Prostate gland (tissue), 2 donors: ENCODE data around the gene ENHO.

Experiments used
- CTCF ChIP-seq, 4 experiments: fragments of 200-600 bp in 2 of 4; fragments of 450-650 bp in 2 of 4; sonication (generic) in 2 of 4; IDR thresholded peaks; 1 replicate in 3 of 4; 2 replicates in 1 of 4; pipeline ENCODE4 v1.5.1; 2016 to 2019; ENCODE audit warnings: antibody characterized with exemption in 4 of 4, mild to moderate bottlenecking in 2 of 4, moderate library complexity in 2 of 4
- POLR2A ChIP-seq: fragments of 450-650 bp; IDR thresholded peaks from one replicate; pipeline ENCODE4 v1.6.1; 2016; ENCODE audit warnings: antibody characterized with exemption, mild to moderate bottlenecking
- POLR2AphosphoS5 ChIP-seq: sonication (generic); formaldehyde crosslinking; IDR thresholded peaks from one replicate; pipeline ENCODE4 v1.6.1; 2017; ENCODE audit warnings: antibody characterized with exemption

GRCh38 chr9:34545497-34545896, 22.7 kb upstream of the ENHO start:
- TF ChIP-seq POLR2AphosphoS5 (no peak), CTCF (IDR thresholded peaks at IDR 0.05) (no peak), POLR2A (no peak)
